Right atrium auricular region (tissue), 2 donors: Measurements from ENCODE around the gene GPLD1. TPM values are rescaled to one million over a fixed set of nuclear protein-coding genes. Genes with fewer than 3 reads are reported as not detected.
A peak's percentile ranks its signal among the peaks of the same experiment; 100 is the strongest.

Source experiments
- DNase-seq: peaks from one replicate; pipeline ENCODE4 v3.0.0-alpha.2; 2019; ENCODE audit warnings: low spot score
- H3K27ac ChIP-seq, 2 donors: fragments of 200-600 bp; sonication (generic); 1 replicate in 1 of 2; 2 replicates in 1 of 2; pipeline ENCODE4 v1.5.1; 2016 to 2019
- H3K27me3 ChIP-seq, 2 donors: fragments of 200-600 bp; sonication (generic); one replicate each; pipeline versions ENCODE4 v1.5.1 to v1.6.0; 2017 to 2019
- H3K36me3 ChIP-seq: fragments of 200-600 bp; sonication (generic); one replicate; pipeline ENCODE4 v1.5.1; 2016
- H3K4me1 ChIP-seq, 2 donors: fragments of 200-600 bp; sonication (generic); one replicate each; pipeline versions ENCODE4 v1.5.1 to v1.6.0; 2017 to 2019
- H3K4me3 ChIP-seq, 2 donors: fragments of 200-600 bp; sonication (generic); 1 replicate in 1 of 2; 2 replicates in 1 of 2; pipeline ENCODE4 v1.5.1; 2017 to 2019; ENCODE audit warnings: mild to moderate bottlenecking in 1 of 2, moderate library complexity in 1 of 2
- H3K9me3 ChIP-seq, 2 donors: fragments of 200-600 bp; sonication (generic); one replicate each; pipeline ENCODE4 v1.5.1; 2019
- total RNA-seq, 2 donors: library from RNA; depleted of rRNA; stranded (reverse); fragments of >200 nt; gene quantifications; one replicate each; pipeline ENCODE4 v1.1.0, GENCODE V29; 2016
- TF ChIP-seq, protein P1 (sequence below), 2 donors: fragments of 200-600 bp; sonication (generic); IDR thresholded peaks; one replicate each; pipeline ENCODE4 v1.5.1; 2019; ENCODE audit warnings: antibody characterized with exemption in 2 of 2

The GPLD1 gene
- total RNA-seq, 2 donors from 2014 or later = 0.33 to 0.71 TPM

DNA sequence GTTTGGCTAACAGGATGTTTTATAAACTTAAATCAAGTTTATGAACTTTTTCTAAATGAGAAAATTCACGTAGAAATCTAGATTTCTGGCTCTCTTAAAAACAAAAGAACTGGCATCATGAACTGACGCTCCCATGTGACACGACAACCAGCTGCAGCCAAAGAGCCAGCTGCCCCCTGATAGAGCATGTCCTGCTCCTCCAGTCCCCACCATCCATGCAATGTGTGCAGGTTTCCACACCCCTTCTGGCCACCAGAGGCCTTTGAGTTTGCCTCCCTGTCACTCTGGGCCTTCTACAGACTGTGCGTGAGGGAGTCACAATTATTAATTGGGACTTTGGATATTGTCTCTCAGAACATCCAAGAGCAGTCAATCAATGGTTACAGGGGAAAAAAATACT, 1.6 kb upstream of the GPLD1 start:
- peak; percentile 23 for DNase-seq
- Histone ChIP-seq H3K36me3 (no peaks in the 10 kb centered on the region), H3K9me3 (no peaks in the 10 kb centered on the region), H3K27me3 (no peaks in the 10 kb centered on the region), H3K4me1 (peaks cover 0 to 20% of the 10 kb centered on the region in 2 donors), H3K4me3 (no peak overlapping the region), H3K27ac (no peak overlapping the region)
- TF ChIP-seq, protein P1, sequence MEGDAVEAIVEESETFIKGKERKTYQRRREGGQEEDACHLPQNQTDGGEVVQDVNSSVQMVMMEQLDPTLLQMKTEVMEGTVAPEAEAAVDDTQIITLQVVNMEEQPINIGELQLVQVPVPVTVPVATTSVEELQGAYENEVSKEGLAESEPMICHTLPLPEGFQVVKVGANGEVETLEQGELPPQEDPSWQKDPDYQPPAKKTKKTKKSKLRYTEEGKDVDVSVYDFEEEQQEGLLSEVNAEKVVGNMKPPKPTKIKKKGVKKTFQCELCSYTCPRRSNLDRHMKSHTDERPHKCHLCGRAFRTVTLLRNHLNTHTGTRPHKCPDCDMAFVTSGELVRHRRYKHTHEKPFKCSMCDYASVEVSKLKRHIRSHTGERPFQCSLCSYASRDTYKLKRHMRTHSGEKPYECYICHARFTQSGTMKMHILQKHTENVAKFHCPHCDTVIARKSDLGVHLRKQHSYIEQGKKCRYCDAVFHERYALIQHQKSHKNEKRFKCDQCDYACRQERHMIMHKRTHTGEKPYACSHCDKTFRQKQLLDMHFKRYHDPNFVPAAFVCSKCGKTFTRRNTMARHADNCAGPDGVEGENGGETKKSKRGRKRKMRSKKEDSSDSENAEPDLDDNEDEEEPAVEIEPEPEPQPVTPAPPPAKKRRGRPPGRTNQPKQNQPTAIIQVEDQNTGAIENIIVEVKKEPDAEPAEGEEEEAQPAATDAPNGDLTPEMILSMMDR (IDR thresholded peaks at IDR 0.05) = no peak

DNA sequence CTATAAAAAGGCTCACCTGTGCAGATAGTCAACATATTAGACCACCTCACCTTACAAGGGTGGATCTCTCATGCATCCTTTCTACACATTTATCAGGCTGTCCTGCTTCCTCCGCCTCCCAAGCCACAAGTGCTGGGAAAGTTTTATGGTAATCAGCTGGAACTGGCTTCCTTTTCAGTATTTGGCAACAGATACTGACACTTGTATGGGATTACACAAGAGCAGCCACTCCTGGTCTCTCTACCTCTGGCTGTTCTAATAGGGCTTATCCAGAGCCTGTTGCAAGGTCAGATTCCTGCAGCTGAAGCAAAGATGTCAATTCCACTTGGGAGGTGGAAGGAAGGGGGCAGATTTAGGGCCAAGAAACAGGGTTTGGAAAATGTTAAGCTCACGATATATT, 503 bp upstream of the GPLD1 start:
- H3K4me3 ChIP-seq = no peak overlapping the region
- H3K9me3 ChIP-seq = no peaks in the 10 kb centered on the region
- DNase-seq = peak; percentile 21
- TF ChIP-seq, protein P1 (IDR thresholded peaks at IDR 0.05) = no peak
- H3K27ac ChIP-seq = no peak overlapping the region
- peaks cover 0 to 14% of the 10 kb centered on the region in 2 donors for H3K4me1 ChIP-seq
- no peaks in the 10 kb centered on the region for H3K36me3 ChIP-seq
- H3K27me3 ChIP-seq = no peaks in the 10 kb centered on the region

DNA sequence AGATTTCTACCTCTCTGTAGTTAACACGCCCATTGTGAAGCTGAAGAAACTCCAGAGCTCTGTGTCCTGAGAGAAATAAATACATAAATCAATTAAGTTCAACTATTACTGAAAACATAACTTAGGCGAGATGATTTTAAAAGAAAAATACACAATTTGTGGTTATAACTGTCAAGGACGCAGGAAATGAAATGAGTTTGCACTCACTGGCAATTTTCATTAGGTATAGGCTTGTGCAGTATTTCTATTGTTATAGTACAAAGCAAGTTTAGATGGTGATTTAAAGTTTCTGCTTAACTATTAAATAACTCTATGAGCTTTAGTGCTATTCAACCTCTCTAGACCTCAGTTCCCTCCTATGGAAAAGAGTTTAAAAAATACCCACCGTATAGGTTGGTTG, 3.3 kb downstream of the GPLD1 start:
- H3K9me3 ChIP-seq = no peaks in the 10 kb centered on the region
- no peak overlapping the region for H3K4me3 ChIP-seq
- peaks cover 0 to 6% of the 10 kb centered on the region in 2 donors for H3K4me1 ChIP-seq
- TF ChIP-seq, protein P1 (IDR thresholded peaks at IDR 0.05) = no peak
- no peaks in the 10 kb centered on the region for H3K27me3 ChIP-seq
- DNase-seq = no peak
- H3K36me3 ChIP-seq = no peaks in the 10 kb centered on the region
- no peak overlapping the region for H3K27ac ChIP-seq

DNA sequence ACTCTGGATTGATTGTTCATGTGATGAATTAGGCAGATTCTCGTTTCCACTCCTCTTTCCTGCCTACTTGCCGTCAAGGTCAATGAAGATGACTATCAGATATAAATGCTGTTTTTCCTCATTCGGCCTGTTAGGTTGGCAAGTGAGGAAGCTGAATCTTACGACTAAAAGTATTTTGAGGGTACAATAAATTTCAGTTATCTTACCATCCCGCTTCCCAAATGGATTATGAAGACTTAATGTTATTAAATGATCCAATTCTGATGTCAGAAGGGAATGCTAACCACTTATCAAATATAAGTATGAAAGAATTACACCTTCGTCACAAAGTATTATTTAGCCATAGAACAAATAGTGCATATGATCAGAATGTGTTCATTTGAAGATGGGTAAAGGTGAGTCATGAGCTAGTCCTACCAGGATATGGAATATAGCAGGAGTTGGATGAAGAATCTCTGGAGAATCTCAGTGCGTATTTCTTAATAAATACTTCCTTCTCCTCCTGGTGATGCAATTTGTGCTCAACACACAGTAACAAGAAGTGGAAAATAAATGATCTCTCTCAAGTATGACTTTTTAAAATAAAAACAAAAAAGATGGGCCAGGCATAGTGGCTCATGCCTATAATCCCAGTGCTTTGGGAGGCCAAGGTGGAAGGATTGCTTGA, 4.6 kb downstream of the GPLD1 start:
- H3K27me3 ChIP-seq = no peaks in the 10 kb centered on the region
- H3K4me1 ChIP-seq = peaks cover 0 to 2% of the 10 kb centered on the region in 2 donors
- TF ChIP-seq, protein P1 (IDR thresholded peaks at IDR 0.05) = no peak
- no peak overlapping the region for H3K4me3 ChIP-seq
- no peaks in the 10 kb centered on the region for H3K36me3 ChIP-seq
- no peak overlapping the region for H3K27ac ChIP-seq
- DNase-seq = no peak
- H3K9me3 ChIP-seq = no peaks in the 10 kb centered on the region

DNA sequence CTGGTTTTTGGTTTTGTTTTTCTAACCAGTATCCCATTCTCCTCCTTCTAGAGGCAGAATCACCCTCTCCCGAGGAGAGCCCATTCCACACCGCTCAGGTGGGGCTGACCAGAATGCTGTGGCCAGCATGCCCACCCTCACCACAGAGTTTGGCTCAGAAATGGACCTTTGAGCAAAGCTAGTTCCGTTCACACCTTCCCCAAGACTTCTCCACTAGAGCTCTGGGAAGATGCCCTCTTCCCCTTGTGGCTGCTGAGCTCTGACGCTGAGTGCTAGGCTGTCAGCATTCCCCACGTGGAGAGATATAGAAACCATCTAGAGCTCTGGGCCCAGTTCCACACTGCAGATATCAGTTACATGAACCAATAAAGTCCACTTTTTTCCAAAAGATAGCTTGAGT, 7.9 kb downstream of the GPLD1 start:
- no peaks in the 10 kb centered on the region for H3K9me3 ChIP-seq
- no peaks in the 10 kb centered on the region for H3K36me3 ChIP-seq
- TF ChIP-seq, protein P1 (IDR thresholded peaks at IDR 0.05) = no peak
- H3K4me1 ChIP-seq = no peaks in the 10 kb centered on the region
- no peak overlapping the region for H3K4me3 ChIP-seq
- H3K27ac ChIP-seq = no peak overlapping the region
- peak; percentile 54 for DNase-seq
- no peaks in the 10 kb centered on the region for H3K27me3 ChIP-seq

DNA sequence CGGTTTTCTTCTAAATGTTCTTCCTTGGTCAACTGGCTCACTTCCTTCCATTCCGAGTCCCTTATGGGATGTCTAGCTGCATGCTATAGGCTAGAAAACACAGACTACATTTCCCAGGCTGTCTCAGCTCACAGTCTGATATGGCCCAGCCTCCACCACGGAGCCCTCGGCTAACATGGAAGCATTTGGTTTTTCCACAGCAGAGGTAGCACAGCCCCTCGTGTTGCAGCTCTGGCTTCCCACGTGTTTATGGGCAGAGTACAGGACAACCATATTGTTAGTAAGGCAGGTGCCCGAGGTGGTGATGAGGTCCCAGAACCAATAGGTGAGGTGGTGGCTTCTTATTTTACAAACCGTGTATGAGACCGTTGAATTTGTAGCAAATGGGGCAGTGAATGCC, 8.7 kb downstream of the GPLD1 start:
- no peaks in the 10 kb centered on the region for H3K36me3 ChIP-seq
- H3K4me3 ChIP-seq = no peak overlapping the region
- TF ChIP-seq, protein P1 (IDR thresholded peaks at IDR 0.05) = no peak
- DNase-seq = peak; percentile 52
- H3K9me3 ChIP-seq = no peaks in the 10 kb centered on the region
- no peaks in the 10 kb centered on the region for H3K27me3 ChIP-seq
- H3K27ac ChIP-seq = no peak overlapping the region
- no peaks in the 10 kb centered on the region for H3K4me1 ChIP-seq
